HG02840 (cell line): Measurements from ENCODE around the gene CABCOCO1.

Experiments
- ATAC-seq: cut with Tn5 transposase; IDR thresholded peaks from one replicate; pipeline ENCODE4 v1.9.1; 2021; ENCODE audit warnings: mild to moderate bottlenecking, moderate library complexity, moderate number of reproducible peaks; ENCODE audit not compliant: unreplicated experiment, low FRiP score

The CABCOCO1 gene

DNA sequence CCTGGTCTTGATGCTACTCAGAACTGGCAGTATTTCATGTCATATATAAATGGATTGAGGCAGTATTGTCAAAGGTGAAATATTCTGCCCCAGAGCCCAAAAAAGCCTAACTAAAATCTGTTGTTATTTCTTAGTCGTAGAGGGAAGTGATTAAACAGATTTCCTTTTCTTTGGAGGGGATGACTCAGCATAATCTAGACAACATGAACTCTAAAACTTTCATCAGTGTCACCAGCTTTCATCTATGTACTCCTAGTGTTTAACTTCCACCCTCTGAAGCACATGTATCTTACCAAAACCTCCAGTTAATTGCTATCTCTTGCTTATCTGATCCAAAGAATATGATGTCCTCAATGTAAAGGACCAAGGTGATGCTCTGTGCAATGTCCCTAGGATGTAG lies 141.7 kb downstream of the CABCOCO1 start:
- no peak for ATAC-seq

DNA sequence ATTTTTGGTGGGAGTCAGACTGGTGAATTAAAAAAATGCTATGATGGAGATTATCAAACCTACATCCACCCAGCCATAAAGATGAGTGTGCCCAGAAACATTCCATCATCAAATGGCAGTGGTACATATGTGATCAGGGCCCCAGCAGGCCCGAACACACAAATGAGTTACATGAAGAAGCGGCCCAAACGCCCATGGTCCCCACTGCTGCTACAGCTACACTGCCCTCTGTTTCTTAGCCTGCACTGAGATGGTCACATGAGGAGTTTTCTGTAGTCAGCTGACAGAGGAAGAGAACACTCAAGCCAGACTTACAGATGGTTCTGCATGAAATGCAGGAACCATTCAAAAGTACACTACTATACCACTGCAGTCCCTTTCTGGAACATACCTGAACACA lies 142.4 kb downstream of the CABCOCO1 start:
- ATAC-seq, result no peak

DNA sequence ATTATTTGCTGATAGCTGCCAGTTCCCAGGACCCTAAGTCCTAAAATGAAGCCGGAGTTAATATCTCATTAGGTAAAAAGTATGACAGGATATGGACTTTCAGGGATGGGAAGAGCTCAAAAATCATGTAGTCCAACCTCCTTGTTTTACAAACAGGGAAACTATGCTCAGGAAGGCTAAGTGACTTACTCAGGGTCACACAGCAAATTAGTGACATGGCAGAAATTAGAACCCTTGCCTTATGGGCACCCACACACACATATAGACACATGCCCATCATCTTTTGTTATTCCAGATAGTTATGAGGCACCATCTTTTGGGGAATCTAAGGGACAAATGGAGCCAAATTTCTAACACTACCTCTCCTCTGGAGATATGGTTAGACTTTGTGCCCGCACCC lies 147.5 kb downstream of the CABCOCO1 start:
- ATAC-seq, result no peak

DNA sequence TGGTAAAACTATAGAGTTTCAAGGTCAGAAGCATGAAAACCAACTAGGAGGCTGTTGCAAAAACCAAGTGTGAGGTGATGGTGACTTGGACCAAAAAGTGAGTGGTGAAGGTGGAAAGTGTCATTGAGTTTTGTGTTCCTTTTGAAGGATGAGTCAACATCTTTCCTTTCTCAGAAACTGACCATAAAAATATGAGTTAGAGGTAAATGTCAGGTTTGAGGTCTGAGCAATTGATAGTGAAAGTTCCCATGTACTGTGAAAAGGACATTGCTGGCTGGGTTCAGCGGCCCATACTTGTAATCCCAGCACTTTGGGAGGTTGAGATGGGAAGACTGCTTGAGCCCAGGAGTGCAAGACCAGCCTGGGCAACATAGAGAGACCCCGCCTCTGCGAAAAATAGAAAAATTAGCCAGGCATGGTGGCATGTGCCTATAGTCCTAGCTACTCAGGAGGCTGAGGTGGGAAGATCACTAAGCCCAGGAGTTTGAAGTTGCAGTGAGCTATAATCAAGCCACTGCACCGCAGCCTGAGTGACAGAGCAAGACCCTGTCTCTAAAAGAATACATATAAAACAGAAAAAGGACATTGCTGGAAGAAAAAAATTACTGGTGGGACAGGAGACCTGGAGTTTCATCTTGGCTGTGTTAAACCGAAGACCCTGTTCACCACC lies 149.5 kb downstream of the CABCOCO1 start:
- ATAC-seq, result no peak

DNA sequence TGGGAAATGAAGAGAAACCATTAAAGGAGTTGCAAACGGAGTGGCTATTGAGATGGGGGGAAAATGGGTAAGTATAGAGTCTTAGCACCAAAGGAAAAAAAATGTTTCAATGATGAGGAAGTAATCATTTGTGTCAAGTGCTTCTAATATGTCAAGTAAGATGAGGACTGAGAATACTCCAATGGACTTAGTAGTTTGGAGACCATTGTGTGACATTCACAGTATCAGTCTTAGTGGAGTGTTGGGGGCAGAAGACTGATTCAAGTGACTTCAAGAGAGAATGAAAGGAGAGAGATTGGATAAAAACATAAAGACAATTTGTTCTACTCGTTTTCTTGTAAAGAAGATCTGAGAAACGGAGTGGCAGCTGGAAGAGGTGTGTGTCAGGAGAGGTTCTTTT lies 150.2 kb downstream of the CABCOCO1 start:
- ATAC-seq, result no peak

DNA sequence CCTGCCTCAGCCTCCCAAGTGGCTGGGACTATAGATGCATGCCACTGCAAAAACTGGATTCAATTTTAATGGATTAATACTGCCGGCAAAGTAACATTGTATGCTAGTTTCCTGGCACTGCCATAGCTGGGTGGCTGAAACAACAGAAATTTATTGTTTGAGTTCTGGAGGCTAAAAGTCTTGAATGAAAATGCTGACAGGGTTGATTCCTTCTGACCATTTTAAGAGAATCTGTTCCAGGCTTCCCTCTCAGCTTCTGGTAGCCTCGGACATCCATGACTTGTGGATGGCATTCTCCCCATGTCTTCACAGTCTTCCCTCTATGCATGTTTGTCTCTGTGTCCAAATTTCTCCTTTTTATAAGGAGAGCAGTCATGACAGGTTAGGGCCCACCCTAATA lies 151.4 kb downstream of the CABCOCO1 start:
- no peak for ATAC-seq

DNA sequence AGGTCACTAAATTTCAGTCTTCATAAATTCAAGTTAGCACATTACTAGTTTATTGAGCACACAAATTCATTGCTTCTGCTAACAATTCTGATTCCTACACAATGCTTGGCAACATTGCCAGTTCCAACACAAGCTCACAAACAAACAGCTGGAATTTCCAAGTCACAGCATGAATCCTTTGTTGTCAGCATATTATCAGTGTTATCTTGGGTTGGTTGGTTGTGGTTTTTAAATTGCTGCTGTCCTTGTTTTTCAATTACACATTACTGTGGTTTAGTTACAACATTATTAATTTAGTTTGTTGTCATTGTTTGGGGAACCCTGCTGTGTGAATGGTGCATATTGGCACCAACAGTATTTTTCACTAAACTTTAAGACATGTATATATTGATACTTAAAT lies 152.8 kb downstream of the CABCOCO1 start:
- no peak for ATAC-seq
